Measurements from ENCODE around the gene IGF2BP1. TPM values are rescaled to one million over a fixed set of nuclear protein-coding genes. Genes with fewer than 3 reads are reported as not detected.

Gene IGF2BP1
- total and polyA plus RNA-seq, 2 of the 8 experiments (the other 6 are each of a cell fraction or from before 2014, with no cell fraction given) = 41.6 to 513 TPM

Small RNAs within 50 kb of the gene (small RNA-seq; reads per million reads assigned to genes)
- gene RF00017 (ENCODE audit: insufficient read depth) = not detected
- gene RF01210 (ENCODE audit: insufficient read depth) = not detected
- 0.51 reads per million for gene RNU1-42P (ENCODE audit: insufficient read depth)
- gene RNU6-826P (ENCODE audit: insufficient read depth) = not detected

Other genes starting within 250 kb of the IGF2BP1 start
- 2.6 and 2.7 TPM in 2 replicates for gene TTLL6, start 180.2 kb upstream of the IGF2BP1 start, total RNA-seq (2021; fragmentation: NEBNext Ultra II Directional; extraction: Animal tissue kit (Norgen Biotek cat#: 25700))
- gene TTLL6, start 180.2 kb upstream of the IGF2BP1 start, polyA plus RNA-seq (2011; rRNA removed) = 4.3 and 5.0 TPM in 2 replicates
- 27.7 and 31.8 TPM in 2 replicates for gene CALCOCO2, start 166.3 kb upstream of the IGF2BP1 start, total RNA-seq (2021; fragmentation: NEBNext Ultra II Directional; extraction: Animal tissue kit (Norgen Biotek cat#: 25700))
- 9.5 and 12.1 TPM in 2 replicates for gene CALCOCO2, start 166.3 kb upstream of the IGF2BP1 start, polyA plus RNA-seq (2011; rRNA removed)
- gene ATP5MC1, start 104.6 kb upstream of the IGF2BP1 start, total RNA-seq (2021; fragmentation: NEBNext Ultra II Directional; extraction: Animal tissue kit (Norgen Biotek cat#: 25700)) = 117 and 129 TPM in 2 replicates
- gene ATP5MC1, start 104.6 kb upstream of the IGF2BP1 start, polyA plus RNA-seq (2011; rRNA removed) = 629 and 1,042 TPM in 2 replicates
- 75.3 and 75.9 TPM in 2 replicates for gene UBE2Z, start 89.0 kb upstream of the IGF2BP1 start, total RNA-seq (2021; fragmentation: NEBNext Ultra II Directional; extraction: Animal tissue kit (Norgen Biotek cat#: 25700))
- gene UBE2Z, start 89.0 kb upstream of the IGF2BP1 start, polyA plus RNA-seq (2011; rRNA removed) = 73.4 and 76.4 TPM in 2 replicates
- 130 and 133 TPM in 2 replicates for gene SNF8, start 52.5 kb upstream of the IGF2BP1 start, total RNA-seq (2021; fragmentation: NEBNext Ultra II Directional; extraction: Animal tissue kit (Norgen Biotek cat#: 25700))
- gene SNF8, start 52.5 kb upstream of the IGF2BP1 start, polyA plus RNA-seq (2011; rRNA removed) = 132 and 134 TPM in 2 replicates
- gene GIP, start 28.8 kb upstream of the IGF2BP1 start, total RNA-seq (2021; fragmentation: NEBNext Ultra II Directional; extraction: Animal tissue kit (Norgen Biotek cat#: 25700)) = not detected in 2 replicates
- 0.14 and 0.16 TPM in 2 replicates for gene GIP, start 28.8 kb upstream of the IGF2BP1 start, polyA plus RNA-seq (2011; rRNA removed)
- 0.04 TPM in 1 of 2 replicates, not detected in the other for gene B4GALNT2, start 135.4 kb downstream of the IGF2BP1 start, total RNA-seq (2021; fragmentation: NEBNext Ultra II Directional; extraction: Animal tissue kit (Norgen Biotek cat#: 25700))
- gene B4GALNT2, start 135.4 kb downstream of the IGF2BP1 start, polyA plus RNA-seq (2011; rRNA removed) = not detected in 2 replicates
- gene GNGT2, start 213.2 kb downstream of the IGF2BP1 start, total RNA-seq (2021; fragmentation: NEBNext Ultra II Directional; extraction: Animal tissue kit (Norgen Biotek cat#: 25700)) = 0.73 and 1.4 TPM in 2 replicates
- gene GNGT2, start 213.2 kb downstream of the IGF2BP1 start, polyA plus RNA-seq (2011; rRNA removed) = 1.3 and 1.7 TPM in 2 replicates
- 1.1 and 1.3 TPM in 2 replicates for gene ABI3, start 213.3 kb downstream of the IGF2BP1 start, total RNA-seq (2021; fragmentation: NEBNext Ultra II Directional; extraction: Animal tissue kit (Norgen Biotek cat#: 25700))
- gene ABI3, start 213.3 kb downstream of the IGF2BP1 start, polyA plus RNA-seq (2011; rRNA removed) = 2.5 and 3.6 TPM in 2 replicates
- 0.34 and 0.73 TPM in 2 replicates for gene PHOSPHO1, start 233.4 kb downstream of the IGF2BP1 start, total RNA-seq (2021; fragmentation: NEBNext Ultra II Directional; extraction: Animal tissue kit (Norgen Biotek cat#: 25700))
- gene PHOSPHO1, start 233.4 kb downstream of the IGF2BP1 start, polyA plus RNA-seq (2011; rRNA removed) = 0.45 and 1.2 TPM in 2 replicates